ENCODE results near the gene CNIH1. TPM values are rescaled to one million over a fixed set of nuclear protein-coding genes. Genes with fewer than 3 reads are reported as not detected.

The CNIH1 gene
- total RNA-seq, 3 donors from 2014 or later = 99.9 to 115 (median 101) TPM

- intact Hi-C loops (cut with DNase I, micrococcal nuclease) = no loop called here
- H3K4me3 ChIP-seq = peak within 1 kb of the TSS; percentile 95
- no peaks in the 10 kb centered on the region for H3K9me3 ChIP-seq
- ATAC-seq = peak; percentile 97
- peaks cover 43% of the 10 kb centered on the region for H3K4me1 ChIP-seq (ENCODE audit: low read depth)
- TF ChIP-seq CTCF (IDR thresholded peaks at IDR 0.05) = no peak
- DNase-seq = peak; percentile 94 to 95 (median 95)
- H3K36me3 ChIP-seq (ENCODE audit: low read depth) = no peaks in the 10 kb centered on the region
Observed at GRCh38 chr14:54488646-54489317, 47.6 kb upstream of the CNIH1 start, which contains the start of gene GMFB. Gene GMFB (minus strand): TSS chr14:54488980. CDS start chr14:54488927, 53 bp downstream.

GRCh38 chr14:54488318-54488645, 47.1 kb upstream of the CNIH1 start:
- TF ChIP-seq CTCF (IDR thresholded peaks at IDR 0.05) = no peak
- Histone ChIP-seq H3K9me3 (no peaks in the 10 kb centered on the region), H3K36me3 (ENCODE audit: low read depth) (no peaks in the 10 kb centered on the region), H3K4me3 (peak overlapping the region; percentile 95), H3K4me1 (ENCODE audit: low read depth) (peaks cover 48% of the 10 kb centered on the region)
- ATAC-seq (peak; percentile 17), DNase-seq (no peak)
- intact Hi-C loops (cut with DNase I, micrococcal nuclease) = no loop called here

GRCh38 chr14:54487771-54488170, 46.6 kb upstream of the CNIH1 start:
- intact Hi-C loops (cut with DNase I, micrococcal nuclease) = no loop called here
- no peaks in the 10 kb centered on the region for H3K36me3 ChIP-seq (ENCODE audit: low read depth)
- H3K9me3 ChIP-seq = no peaks in the 10 kb centered on the region
- DNase-seq (no peak), ATAC-seq (peak; percentile 39)
- H3K4me3 ChIP-seq = no peak overlapping the region
- H3K4me1 ChIP-seq (ENCODE audit: low read depth) = peaks cover 51% of the 10 kb centered on the region
- no peak for TF ChIP-seq CTCF (IDR thresholded peaks at IDR 0.05)

- Histone ChIP-seq H3K4me1 (ENCODE audit: low read depth) (peaks cover 51% of the 10 kb centered on the region), H3K4me3 (no peak overlapping the region), H3K36me3 (ENCODE audit: low read depth) (no peaks in the 10 kb centered on the region), H3K9me3 (no peaks in the 10 kb centered on the region)
- DNase-seq = no peak
- intact Hi-C loops (cut with DNase I, micrococcal nuclease) = no loop called here
- no peak for ATAC-seq
- TF ChIP-seq CTCF (IDR thresholded peaks at IDR 0.05) = no peak
Observed at GRCh38 chr14:54486685-54487084, 45.5 kb upstream of the CNIH1 start.

GRCh38 chr14:54483846-54484245, 42.7 kb upstream of the CNIH1 start:
- no peak for DNase-seq
- no peak for ATAC-seq
- no peaks in the 10 kb centered on the region for H3K9me3 ChIP-seq
- H3K4me1 ChIP-seq (ENCODE audit: low read depth) = peaks cover 42% of the 10 kb centered on the region
- TF ChIP-seq CTCF (IDR thresholded peaks at IDR 0.05) = no peak
- H3K4me3 ChIP-seq = no peak overlapping the region
- H3K36me3 ChIP-seq (ENCODE audit: low read depth) = no peaks in the 10 kb centered on the region
- intact Hi-C loops (cut with DNase I, micrococcal nuclease) = no loop called here
